Adrenal gland (tissue), 5 donors: ENCODE results near the gene KDM2A.

Experiments used
- CTCF ChIP-seq, 6 experiments: fragments of 450-650 bp in 4 of 6; fragments of 200-600 bp in 2 of 6; sonication (generic) in 1 of 6; IDR thresholded peaks; 1 replicate in 5 of 6; 2 replicates in 1 of 6; pipeline versions ENCODE4 v1.5.1 to v1.8.0; 2016 to 2021; ENCODE audit warnings: antibody characterized with exemption in 6 of 6, mild to moderate bottlenecking in 2 of 6, moderate library complexity in 1 of 6
- POLR2A ChIP-seq, 2 donors: fragments of 450-650 bp; IDR thresholded peaks; one replicate each; pipeline ENCODE4 v1.6.1; 2017; ENCODE audit warnings: antibody characterized with exemption in 2 of 2, mild to moderate bottlenecking in 2 of 2, moderate library complexity in 1 of 2
- donor health status: DM: no; HTN: no; CAD: no.

- TF ChIP-seq CTCF (IDR thresholded peaks at IDR 0.05) (no peak), POLR2A (IDR thresholded peaks at IDR 0.05) (peak in 1 of 2 donors; percentile 52)
Measured at GRCh38 chr11:67240576-67241389, 121.7 kb downstream of the KDM2A start.
